Measurements from ENCODE around the gene CEBPE. TPM values are rescaled to one million over a fixed set of nuclear protein-coding genes. Genes with fewer than 3 reads are reported as not detected.

The CEBPE gene
- total RNA-seq, 1 donor from 2014 or later = 0.31 TPM

- peak; percentile 45 for ATAC-seq
- no peak for DNase-seq (ENCODE audit: low spot score)
- intact Hi-C loops (cut with DNase I) = loop anchor here (5.0 kb wide), 1 partner anchor 61 kb away; no protein-coding TSS in a partner anchor
These were observed 7.0 kb upstream of the CEBPE start for GRCh38 chr14:23125933-23126524.

- intact Hi-C loops (cut with DNase I) = loop anchor here (5.0 kb wide), 1 partner anchor 62 kb away; no protein-coding TSS in a partner anchor
- ATAC-seq (no peak), DNase-seq (ENCODE audit: low spot score) (no peak)
These were observed 6.0 kb upstream of the CEBPE start for GRCh38 chr14:23125011-23125410.

GRCh38 chr14:23124337-23124954 is 5.4 kb upstream of the CEBPE start:
- DNase-seq (ENCODE audit: low spot score) (no peak), ATAC-seq (no peak)
- intact Hi-C loops (cut with DNase I) = no loop called here

GRCh38 chr14:23123419-23123818 is 4.4 kb upstream of the CEBPE start:
- ATAC-seq (no peak), DNase-seq (ENCODE audit: low spot score) (no peak)
- intact Hi-C loops (cut with DNase I) = no loop called here

GRCh38 chr14:23122086-23122485 is 3.0 kb upstream of the CEBPE start:
- ATAC-seq (no peak), DNase-seq (ENCODE audit: low spot score) (no peak)

GRCh38 chr14:23121361-23121771 is 2.3 kb upstream of the CEBPE start:
- intact Hi-C loops (cut with DNase I) = no loop called here
- DNase-seq (ENCODE audit: low spot score) (no peak), ATAC-seq (peak; percentile 23)

More at GRCh38 chr14:23122086-23122485, 3.0 kb upstream of the CEBPE start:
- intact Hi-C loops (cut with DNase I) = no loop called here

GRCh38 chr14:23120541-23121251 is 1.6 kb upstream of the CEBPE start:
- intact Hi-C loops (cut with DNase I) = no loop called here
- ATAC-seq (peak; percentile 90), DNase-seq (ENCODE audit: low spot score) (peak; percentile 94)

- DNase-seq (ENCODE audit: low spot score) (no peak), ATAC-seq (no peak)
- intact Hi-C loops (cut with DNase I) = no loop called here
These were observed 590 bp upstream of the CEBPE start for GRCh38 chr14:23119363-23120327.

- DNase-seq (ENCODE audit: low spot score) (no peak), ATAC-seq (no peak)
- intact Hi-C loops (cut with DNase I) = no loop called here
These were observed 1.6 kb downstream of the CEBPE start for GRCh38 chr14:23117371-23118020.

- intact Hi-C loops (cut with DNase I) = no loop called here
- DNase-seq (ENCODE audit: low spot score) (no peak), ATAC-seq (no peak)
These were observed 3.1 kb downstream of the CEBPE start for GRCh38 chr14:23115918-23116317.

- no peak for DNase-seq (ENCODE audit: low spot score)
- intact Hi-C loops (cut with DNase I) = no loop called here
- ATAC-seq = peak; percentile 53
These were observed 3.9 kb downstream of the CEBPE start for GRCh38 chr14:23115039-23115731.

GRCh38 chr14:23114669-23115038 is 4.4 kb downstream of the CEBPE start:
- ATAC-seq (peak; percentile 14), DNase-seq (ENCODE audit: low spot score) (no peak)
- intact Hi-C loops (cut with DNase I) = no loop called here

GRCh38 chr14:23114120-23114458 is 5.0 kb downstream of the CEBPE start:
- intact Hi-C loops (cut with DNase I) = no loop called here
- ATAC-seq (no peak), DNase-seq (ENCODE audit: low spot score) (no peak)

- intact Hi-C loops (cut with DNase I) = no loop called here
- ATAC-seq = no peak
- no peak for DNase-seq (ENCODE audit: low spot score)
These were observed 5.5 kb downstream of the CEBPE start for GRCh38 chr14:23113431-23114119.

- no peak for DNase-seq (ENCODE audit: low spot score)
- ATAC-seq = peak; percentile 4
- intact Hi-C loops (cut with DNase I) = no loop called here
These were observed 6.5 kb downstream of the CEBPE start for GRCh38 chr14:23112359-23113178.

GRCh38 chr14:23110579-23111365 is 8.3 kb downstream of the CEBPE start:
- no peak for ATAC-seq
- intact Hi-C loops (cut with DNase I) = no loop called here
- no peak for DNase-seq (ENCODE audit: low spot score)
